NCI-H345 treated with DMSO at 0.1 percent for 48 hours (cell line): ENCODE measurements around the gene C19orf33.
A peak's percentile ranks its signal among the peaks of the same experiment; 100 is the strongest.
"Not testable (repeated sequence)": the region's sequence is repeated elsewhere in the genome, so short reads cannot be mapped to it uniquely, and the experiment has no call there.

Experiments used
- DNase-seq: peaks from one replicate; lab custom pipeline; 2025; ENCODE audit not compliant: unreplicated experiment; lab: John Stamatoyannopoulos, UW

The C19orf33 gene

GRCh38 chr19:38303517-38304351 is at the start of gene C19orf33:
TSS of gene C19orf33 (plus strand) at chr19:38304251. CDS start at chr19:38304262, 11 bp downstream.
- DNase-seq: no peak

- no peak for DNase-seq
These were observed 48.6 kb upstream of the C19orf33 start for GRCh38 chr19:38255383-38256014.

GRCh38 chr19:38261942-38262341 is 42.1 kb upstream of the C19orf33 start:
- DNase-seq: not testable (repeated sequence)

GRCh38 chr19:38262585-38263268 is 41.3 kb upstream of the C19orf33 start:
- no peak for DNase-seq

DNA sequence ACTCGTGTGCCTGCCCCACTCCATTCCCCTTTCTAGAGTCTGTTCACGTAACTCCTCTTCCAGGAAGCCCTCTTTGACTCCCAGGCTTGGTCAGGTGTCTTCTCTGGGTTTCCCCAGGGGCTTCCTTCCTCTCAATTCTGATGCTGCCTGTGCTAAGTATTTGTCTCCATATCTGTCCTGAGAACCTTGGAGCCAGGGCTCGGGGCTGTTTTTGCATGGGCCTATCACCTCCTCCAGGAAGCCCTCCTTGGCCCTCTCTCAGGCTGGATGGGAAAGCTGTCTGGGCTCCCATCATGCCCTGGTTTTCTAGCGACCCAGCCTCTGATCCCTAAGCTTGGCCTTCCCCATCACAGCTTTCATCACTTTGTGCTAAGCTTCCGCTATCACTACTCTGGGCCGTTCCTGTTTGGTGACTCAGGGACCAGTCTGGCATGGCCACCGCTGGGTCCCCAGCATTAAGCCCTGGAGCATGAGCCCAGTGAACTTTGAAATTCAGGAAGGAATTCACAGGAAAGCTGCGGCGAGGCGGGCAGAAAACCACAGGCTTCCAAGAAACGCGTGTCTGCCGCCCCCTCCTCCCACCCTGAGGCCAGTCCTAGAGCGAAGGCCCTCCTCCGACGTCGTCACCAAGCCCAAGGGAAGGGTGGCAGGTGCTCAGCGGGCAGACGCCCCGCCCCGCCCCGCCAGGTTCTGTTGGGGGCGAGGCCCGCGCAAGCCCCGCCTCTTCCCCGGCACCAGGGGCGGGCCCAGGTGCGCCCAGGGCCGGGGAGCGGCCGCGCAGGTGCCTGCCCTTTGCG is 40.2 kb upstream of the C19orf33 start:
- DNase-seq: peak; percentile 99

DNA sequence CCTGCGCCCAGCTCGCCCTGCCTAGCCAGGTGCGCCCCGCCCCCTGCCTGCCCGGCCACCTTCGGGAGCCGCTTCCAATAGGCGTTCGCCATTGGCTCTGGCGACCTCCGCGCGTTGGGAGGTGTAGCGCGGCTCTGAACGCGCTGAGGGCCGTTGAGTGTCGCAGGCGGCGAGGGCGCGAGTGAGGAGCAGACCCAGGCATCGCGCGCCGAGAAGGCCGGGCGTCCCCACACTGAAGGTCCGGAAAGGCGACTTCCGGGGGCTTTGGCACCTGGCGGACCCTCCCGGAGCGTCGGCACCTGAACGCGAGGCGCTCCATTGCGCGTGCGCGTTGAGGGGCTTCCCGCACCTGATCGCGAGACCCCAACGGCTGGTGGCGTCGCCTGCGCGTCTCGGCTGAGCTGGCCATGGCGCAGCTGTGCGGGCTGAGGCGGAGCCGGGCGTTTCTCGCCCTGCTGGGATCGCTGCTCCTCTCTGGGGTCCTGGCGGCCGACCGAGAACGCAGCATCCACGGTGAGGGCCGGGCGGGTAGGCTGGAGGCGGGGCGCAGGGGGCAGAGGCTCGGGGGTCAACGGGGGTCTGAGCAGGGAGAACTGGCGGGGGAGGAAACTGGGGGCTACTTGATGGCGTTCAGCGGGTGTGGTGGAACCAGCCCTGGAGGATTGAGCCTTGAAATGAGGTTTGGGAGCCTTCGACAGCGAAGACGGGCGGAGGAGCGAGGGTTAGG is 39.4 kb upstream of the C19orf33 start, which contains the start of gene SPINT2:
SPINT2 (plus strand) TSS at position 88 of the 727 bp plus-strand sequence; CDS start at position 408, 320 bp downstream.
- DNase-seq: peak; percentile 99

GRCh38 chr19:38265213-38265861 is 38.7 kb upstream of the C19orf33 start:
- DNase-seq: no peak

DNA sequence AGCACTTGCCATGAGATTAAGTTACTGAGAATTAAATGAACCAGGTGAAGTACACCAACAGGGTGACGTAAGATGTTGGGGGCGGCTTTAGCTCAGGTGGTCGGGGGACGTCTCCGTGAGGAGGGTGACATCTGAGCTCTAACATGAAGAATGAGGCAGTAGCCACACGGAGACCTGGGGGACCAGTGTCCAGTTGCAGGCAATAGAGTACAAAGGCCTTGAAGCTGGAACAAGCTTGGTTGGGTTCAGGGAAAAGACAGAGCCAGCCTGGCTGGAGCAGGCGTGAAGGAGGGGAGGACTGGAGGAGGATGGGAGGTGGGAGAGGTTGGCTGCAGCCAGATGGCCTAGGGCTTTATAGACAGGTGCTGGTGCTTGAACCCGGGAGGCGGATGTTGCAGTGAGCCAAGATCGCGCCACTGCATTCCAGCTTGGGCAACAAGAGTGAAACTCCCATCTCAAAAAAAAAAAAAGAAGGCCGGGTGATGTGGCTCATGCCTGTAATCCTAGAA is 38.1 kb upstream of the C19orf33 start:
- DNase-seq: no peak

DNA sequence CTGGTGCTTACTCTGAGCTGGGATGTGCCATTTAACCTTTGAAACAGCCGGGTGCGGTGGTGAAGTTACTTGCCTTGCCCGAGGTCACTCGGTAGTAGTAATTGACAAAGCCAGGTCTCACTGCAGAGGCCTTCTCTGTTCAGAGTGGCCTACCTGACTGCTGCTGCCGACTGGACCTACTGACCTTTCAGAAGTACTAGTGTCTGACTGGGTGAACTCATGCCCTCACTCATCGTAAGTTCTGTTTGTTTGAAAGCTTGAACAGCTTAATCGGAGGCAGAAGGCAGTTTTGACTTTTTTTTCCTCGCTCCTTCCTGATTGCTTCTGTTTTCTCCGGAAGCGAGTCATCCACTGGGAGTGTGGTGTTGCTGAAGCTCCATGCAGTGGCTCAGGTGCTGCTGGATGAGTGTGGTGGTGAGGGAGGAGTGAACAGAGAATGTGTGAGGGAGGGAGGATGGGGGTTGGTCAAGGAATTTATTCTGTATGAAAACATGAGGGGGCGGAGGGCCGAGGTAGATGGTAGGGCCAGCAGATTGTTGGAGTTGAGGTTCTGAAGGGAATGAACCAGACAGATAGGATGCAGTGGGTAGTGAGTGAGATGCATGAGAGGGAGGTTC is 37.0 kb upstream of the C19orf33 start:
- no peak for DNase-seq

- no peak for DNase-seq
These were observed 36.1 kb upstream of the C19orf33 start for GRCh38 chr19:38267761-38268483.

DNA sequence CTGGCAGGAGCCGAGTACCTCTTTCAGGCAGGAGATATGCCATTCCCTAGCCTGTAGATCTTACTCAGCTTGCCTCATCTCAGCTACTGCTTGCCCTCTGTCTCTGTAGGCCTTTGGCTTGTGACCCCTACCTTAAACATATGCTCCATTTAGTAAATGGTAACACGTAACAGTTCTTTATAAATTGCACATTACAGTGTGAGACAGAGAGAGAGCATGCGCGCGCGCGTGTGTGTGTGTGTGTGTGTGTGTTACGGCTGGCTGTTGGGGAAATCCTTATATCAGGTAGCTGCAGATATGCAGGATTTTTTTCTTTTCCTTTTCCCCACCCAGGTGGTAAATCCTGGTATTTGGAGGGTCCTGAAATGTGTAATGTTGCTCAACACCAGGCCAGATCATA is 35.5 kb upstream of the C19orf33 start:
- DNase-seq: no peak

- DNase-seq: no peak
These were observed 33.4 kb upstream of the C19orf33 start for GRCh38 chr19:38270587-38271167.

GRCh38 chr19:38273499-38273898 is 30.6 kb upstream of the C19orf33 start:
- DNase-seq: no peak

GRCh38 chr19:38274739-38275138 is 29.3 kb upstream of the C19orf33 start:
- no peak for DNase-seq

DNA sequence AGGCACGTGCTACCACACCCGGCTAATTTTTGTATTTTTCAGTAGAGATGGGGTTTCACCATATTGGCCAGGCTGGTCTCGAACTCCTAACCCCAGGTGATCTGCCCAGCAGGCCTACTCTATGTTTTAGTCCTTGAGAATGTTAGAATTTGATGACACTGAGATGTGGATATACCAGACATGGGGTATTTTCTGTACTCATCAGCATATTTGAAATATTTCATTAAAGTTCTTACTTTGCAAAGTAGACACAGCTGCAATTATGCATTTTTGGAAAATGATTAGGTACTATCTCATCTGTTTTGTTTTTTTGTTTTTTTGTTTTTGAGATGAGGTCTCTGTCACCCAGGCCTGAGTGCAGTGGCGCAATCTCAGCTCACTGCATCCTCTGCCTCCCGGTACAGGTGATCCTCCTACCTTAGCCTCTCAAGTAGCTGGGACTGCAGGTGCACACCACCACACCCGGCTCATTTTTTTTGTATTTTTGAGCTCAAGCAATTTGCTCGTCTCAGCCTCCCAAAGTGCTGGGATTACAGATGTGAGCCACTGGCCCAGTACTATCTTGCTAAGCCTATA is 27.0 kb upstream of the C19orf33 start:
- DNase-seq: no peak

DNA sequence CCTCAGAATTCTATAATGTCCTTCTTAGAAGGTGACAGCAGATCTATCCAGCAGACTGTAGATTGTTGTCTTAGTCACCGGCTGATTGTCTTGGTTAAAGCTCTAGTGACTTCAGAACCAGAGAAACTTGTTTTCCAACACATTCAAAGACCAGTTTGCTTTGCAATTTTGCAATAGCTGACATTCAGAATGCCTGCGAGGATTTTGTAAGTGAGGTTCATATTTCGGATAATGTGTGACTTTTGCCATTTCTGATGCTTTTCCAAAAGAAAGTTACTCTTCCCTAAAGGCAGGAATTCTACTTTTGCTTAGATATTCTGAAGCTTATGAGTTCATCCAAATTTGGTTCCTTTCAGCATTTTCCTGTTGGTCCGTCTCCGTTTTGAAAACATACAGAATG is 26.5 kb upstream of the C19orf33 start:
- no peak for DNase-seq

- no peak for DNase-seq
These were observed 25.9 kb upstream of the C19orf33 start for GRCh38 chr19:38277969-38278680.
